Measurements from ENCODE around the gene SND1. TPM values are rescaled to one million over a fixed set of nuclear protein-coding genes. Genes with fewer than 3 reads are reported as not detected.

Gene SND1
- total RNA-seq, 2 experiments from 2014 or later = 169 to 174 TPM

- CTCF ChIA-PET = interaction anchor here (1.2 to 2.2 kb wide), 4 partner anchors 9 to 66 kb away, joined by 3 to 7 read pairs (median 4); no protein-coding TSS in a partner anchor
- no peak overlapping the region for H3K27ac Mint-ChIP-seq
- peaks cover 3% of the 10 kb centered on the region for H3K36me3 Mint-ChIP-seq (ENCODE audit: low read depth)
- POLR2A ChIA-PET = interaction anchor here (0.6 kb wide), 1 partner anchor 10 kb away, joined by 3 read pairs; no protein-coding TSS in a partner anchor
- no peak overlapping the region for H3K4me3 Mint-ChIP-seq
- H3K4me1 Mint-ChIP-seq (ENCODE audit: low read depth) = peaks cover 19% of the 10 kb centered on the region
- no peaks in the 10 kb centered on the region for H3K9me3 Mint-ChIP-seq (ENCODE audit: insufficient read depth)
- ATAC-seq (no peak), DNase-seq (no peak)
- H3K27me3 Mint-ChIP-seq (ENCODE audit: low read depth) = no peaks in the 10 kb centered on the region
Observed at GRCh38 chr7:128045158-128045557, 393.2 kb downstream of the SND1 start.

- H3K27me3 Mint-ChIP-seq (ENCODE audit: low read depth) = no peaks in the 10 kb centered on the region
- H3K4me1 Mint-ChIP-seq (ENCODE audit: low read depth) = peaks cover 19% of the 10 kb centered on the region
- ChIA-PET CTCF (interaction anchor here (1.2 to 2.2 kb wide), 4 partner anchors 9 to 65 kb away, joined by 3 to 7 read pairs (median 4); no protein-coding TSS in a partner anchor), POLR2A (no interaction called here)
- peaks cover 3% of the 10 kb centered on the region for H3K36me3 Mint-ChIP-seq (ENCODE audit: low read depth)
- ATAC-seq (no peak), DNase-seq (no peak)
- no peak overlapping the region for H3K27ac Mint-ChIP-seq
- no peaks in the 10 kb centered on the region for H3K9me3 Mint-ChIP-seq (ENCODE audit: insufficient read depth)
- no peak overlapping the region for H3K4me3 Mint-ChIP-seq
Observed at GRCh38 chr7:128045766-128046165, 393.8 kb downstream of the SND1 start.

- Mint-ChIP-seq H3K4me3 (no peak overlapping the region), H3K4me1 (ENCODE audit: low read depth) (peaks cover 26% of the 10 kb centered on the region), H3K36me3 (ENCODE audit: low read depth) (peaks cover 4% of the 10 kb centered on the region), H3K27ac (no peak overlapping the region), H3K9me3 (ENCODE audit: insufficient read depth) (no peaks in the 10 kb centered on the region), H3K27me3 (ENCODE audit: low read depth) (no peaks in the 10 kb centered on the region)
- ChIA-PET POLR2A (no interaction called here), CTCF (interaction anchor here (0.9 to 1.0 kb wide), 3 partner anchors 26 to 344 kb away, joined by 3 read pairs; no protein-coding TSS in a partner anchor)
- DNase-seq (no peak), ATAC-seq (no peak)
Observed at GRCh38 chr7:128052404-128052803, 400.4 kb downstream of the SND1 start.

- Mint-ChIP-seq H3K27me3 (ENCODE audit: low read depth) (no peaks in the 10 kb centered on the region), H3K9me3 (ENCODE audit: insufficient read depth) (no peaks in the 10 kb centered on the region), H3K4me3 (no peak overlapping the region), H3K36me3 (ENCODE audit: low read depth) (peaks cover 4% of the 10 kb centered on the region), H3K27ac (peak overlapping the region; percentile 11), H3K4me1 (ENCODE audit: low read depth) (peaks cover 32% of the 10 kb centered on the region)
- ChIA-PET CTCF (interaction anchor here (0.5 to 1.0 kb wide), 3 partner anchors 59 to 345 kb away, joined by 3 read pairs; no protein-coding TSS in a partner anchor), POLR2A (no interaction called here)
- ATAC-seq (no peak), DNase-seq (peak; percentile 27)
Observed at GRCh38 chr7:128053023-128053422, 401.0 kb downstream of the SND1 start.

GRCh38 chr7:128053991-128054390 lies 402.0 kb downstream of the SND1 start:
- Mint-ChIP-seq H3K27ac (no peak overlapping the region), H3K36me3 (ENCODE audit: low read depth) (peaks cover 6% of the 10 kb centered on the region), H3K4me1 (ENCODE audit: low read depth) (peaks cover 42% of the 10 kb centered on the region), H3K9me3 (ENCODE audit: insufficient read depth) (no peaks in the 10 kb centered on the region), H3K4me3 (no peak overlapping the region), H3K27me3 (ENCODE audit: low read depth) (no peaks in the 10 kb centered on the region)
- ChIA-PET POLR2A (interaction anchor here (0.6 kb wide), 1 partner anchor 88 kb away, joined by 3 read pairs; no protein-coding TSS in a partner anchor), CTCF (interaction anchor here (1.1 to 1.2 kb wide), 2 partner anchors 9 to 81 kb away, joined by 3 to 4 read pairs; no protein-coding TSS in a partner anchor)
- ATAC-seq = no peak
- no peak for DNase-seq

GRCh38 chr7:128054511-128054910 lies 402.5 kb downstream of the SND1 start:
- Mint-ChIP-seq H3K4me3 (no peak overlapping the region), H3K27ac (peak overlapping the region; percentile 26), H3K4me1 (ENCODE audit: low read depth) (peaks cover 44% of the 10 kb centered on the region), H3K27me3 (ENCODE audit: low read depth) (no peaks in the 10 kb centered on the region), H3K36me3 (ENCODE audit: low read depth) (peaks cover 7% of the 10 kb centered on the region), H3K9me3 (ENCODE audit: insufficient read depth) (no peaks in the 10 kb centered on the region)
- ATAC-seq (no peak), DNase-seq (no peak)
- ChIA-PET POLR2A (interaction anchor here (0.6 kb wide), 1 partner anchor 88 kb away, joined by 3 read pairs; no protein-coding TSS in a partner anchor), CTCF (interaction anchor here (1.1 to 1.2 kb wide), 3 partner anchors 10 to 81 kb away, joined by 3 to 4 read pairs (median 3); no protein-coding TSS in a partner anchor)

- ChIA-PET CTCF (interaction anchor here (0.7 to 2.0 kb wide), 3 partner anchors 14 to 154 kb away, joined by 3 to 5 read pairs (median 3); no protein-coding TSS in a partner anchor), POLR2A (no interaction called here)
- Mint-ChIP-seq H3K4me3 (no peak overlapping the region), H3K36me3 (ENCODE audit: low read depth) (peaks cover 11% of the 10 kb centered on the region), H3K27me3 (ENCODE audit: low read depth) (no peaks in the 10 kb centered on the region), H3K4me1 (ENCODE audit: low read depth) (peaks cover 55% of the 10 kb centered on the region), H3K9me3 (ENCODE audit: insufficient read depth) (no peaks in the 10 kb centered on the region), H3K27ac (no peak overlapping the region)
- ATAC-seq = no peak
- DNase-seq = no peak
Observed at GRCh38 chr7:128055637-128056036, 403.6 kb downstream of the SND1 start.

GRCh38 chr7:128056901-128057300 lies 404.9 kb downstream of the SND1 start:
- no peaks in the 10 kb centered on the region for H3K27me3 Mint-ChIP-seq (ENCODE audit: low read depth)
- ATAC-seq (no peak), DNase-seq (no peak)
- H3K9me3 Mint-ChIP-seq (ENCODE audit: insufficient read depth) = no peaks in the 10 kb centered on the region
- H3K4me3 Mint-ChIP-seq = no peak overlapping the region
- H3K27ac Mint-ChIP-seq = no peak overlapping the region
- ChIA-PET CTCF (interaction anchor here (2.0 kb wide), 1 partner anchor 153 kb away, joined by 5 read pairs; no protein-coding TSS in a partner anchor), POLR2A (no interaction called here)
- H3K36me3 Mint-ChIP-seq (ENCODE audit: low read depth) = peaks cover 11% of the 10 kb centered on the region
- peaks cover 58% of the 10 kb centered on the region for H3K4me1 Mint-ChIP-seq (ENCODE audit: low read depth)

GRCh38 chr7:128057909-128058308 lies 405.9 kb downstream of the SND1 start:
- Mint-ChIP-seq H3K4me3 (no peak overlapping the region), H3K4me1 (ENCODE audit: low read depth) (peaks cover 52% of the 10 kb centered on the region)
- DNase-seq = no peak

GRCh38 chr7:128059143-128059988 lies 407.4 kb downstream of the SND1 start:
- peak; percentile 58 for DNase-seq
- Mint-ChIP-seq H3K27ac (peak overlapping the region; percentile 89), H3K36me3 (ENCODE audit: low read depth) (peaks cover 11% of the 10 kb centered on the region), H3K9me3 (ENCODE audit: insufficient read depth) (no peaks in the 10 kb centered on the region), H3K4me3 (peak overlapping the region; percentile 49), H3K4me1 (ENCODE audit: low read depth) (peaks cover 48% of the 10 kb centered on the region), H3K27me3 (ENCODE audit: low read depth) (no peaks in the 10 kb centered on the region)
- ATAC-seq = peak; percentile 86
- CTCF ChIA-PET = interaction anchor here (0.5 to 2.1 kb wide), 7 partner anchors 14 to 474 kb away, joined by 3 to 5 read pairs (median 4); partner anchors contain the start of genes GCC1 and LRRC4
- POLR2A ChIA-PET = interaction anchor here (1.0 kb wide), 1 partner anchor 667 kb away, joined by 4 read pairs; the partner anchor contains the start of gene ZNF800

More at GRCh38 chr7:128057909-128058308, 405.9 kb downstream of the SND1 start:
- POLR2A ChIA-PET = no interaction called here
- ATAC-seq = no peak
- H3K27ac Mint-ChIP-seq = peak overlapping the region; percentile 89
- CTCF ChIA-PET = interaction anchor here (0.8 to 2.1 kb wide), 6 partner anchors 13 to 350 kb away, joined by 3 to 7 read pairs (median 5); no protein-coding TSS in a partner anchor
- no peaks in the 10 kb centered on the region for H3K9me3 Mint-ChIP-seq (ENCODE audit: insufficient read depth)
- no peaks in the 10 kb centered on the region for H3K27me3 Mint-ChIP-seq (ENCODE audit: low read depth)
- peaks cover 11% of the 10 kb centered on the region for H3K36me3 Mint-ChIP-seq (ENCODE audit: low read depth)

- POLR2A ChIA-PET = interaction anchor here (1.0 kb wide), 1 partner anchor 668 kb away, joined by 4 read pairs; the partner anchor contains the start of gene ZNF800
- no peaks in the 10 kb centered on the region for H3K9me3 Mint-ChIP-seq (ENCODE audit: insufficient read depth)
- no peaks in the 10 kb centered on the region for H3K27me3 Mint-ChIP-seq (ENCODE audit: low read depth)
- ATAC-seq = no peak
- no peak for DNase-seq
- peaks cover 13% of the 10 kb centered on the region for H3K36me3 Mint-ChIP-seq (ENCODE audit: low read depth)
- H3K4me3 Mint-ChIP-seq = no peak overlapping the region
- CTCF ChIA-PET = interaction anchor here (1.2 to 1.6 kb wide), 3 partner anchors 29 to 149 kb away, joined by 3 to 4 read pairs (median 4); partner anchors contain the start of gene LRRC4
- peaks cover 48% of the 10 kb centered on the region for H3K4me1 Mint-ChIP-seq (ENCODE audit: low read depth)
- peak overlapping the region; percentile 89 for H3K27ac Mint-ChIP-seq
Observed at GRCh38 chr7:128060018-128060417, 408.0 kb downstream of the SND1 start.

Data from activated CD8-positive, alpha-beta T cell treated with anti-CD3 and anti-CD28 coated beads, Interleukin-2, amount 10 ng/mL, durations not matched to agents 7 days and 5 days (primary cell).